Endothelial cell (in vitro differentiated cells): ENCODE results near the gene ARPP21. TPM values are rescaled to one million over a fixed set of nuclear protein-coding genes. Genes with fewer than 3 reads are reported as not detected.

Experiments used
- DNase-seq: peaks from one replicate; pipeline ENCODE4 v3.0.0; 2021; ENCODE audit warnings: low spot score
- H3K27ac Mint-ChIP-seq: one replicate; pipeline ENCODE4 v1.8.0; 2021; ENCODE audit warnings: mixed read lengths, inconsistent platforms; ENCODE audit not compliant: unreplicated experiment
- H3K27me3 Mint-ChIP-seq: one replicate; pipeline ENCODE4 v1.8.0; 2021; ENCODE audit warnings: mild to moderate bottlenecking, moderate library complexity, mixed read lengths, inconsistent platforms; ENCODE audit not compliant: unreplicated experiment
- H3K36me3 Mint-ChIP-seq: one replicate; pipeline ENCODE4 v1.8.0; 2021; ENCODE audit warnings: mild to moderate bottlenecking, low read depth, mixed read lengths, inconsistent platforms; ENCODE audit not compliant: unreplicated experiment
- H3K4me1 Mint-ChIP-seq: one replicate; pipeline ENCODE4 v1.8.0; 2021; ENCODE audit warnings: mild to moderate bottlenecking, mixed read lengths, inconsistent platforms; ENCODE audit not compliant: unreplicated experiment
- H3K4me3 Mint-ChIP-seq: one replicate; pipeline ENCODE4 v1.8.0; 2021; ENCODE audit warnings: mild to moderate bottlenecking, mixed read lengths, inconsistent platforms; ENCODE audit not compliant: unreplicated experiment
- H3K9me3 Mint-ChIP-seq: one replicate; pipeline ENCODE4 v1.8.0; 2021; ENCODE audit warnings: mixed read lengths, inconsistent platforms; ENCODE audit not compliant: unreplicated experiment
- CTCF ChIP-seq: fragments of 200-600 bp; sonication (generic); IDR thresholded peaks from one replicate; pipeline ENCODE4 v1.5.0; 2021; ENCODE audit warnings: antibody characterized with exemption; ENCODE audit not compliant: unreplicated experiment
- total RNA-seq: library from RNA; stranded (reverse); fragmentation: NEBNext Ultra II Directional; extraction: Animal tissue kit (Norgen Biotek cat#: 25700); gene quantifications from one replicate; pipeline ENCODE4 v1.2.1, GENCODE V29; 2021; ENCODE audit not compliant: unreplicated experiment

ARPP21 gene
- total RNA-seq, 1 donor from 2014 or later: not detected

DNA sequence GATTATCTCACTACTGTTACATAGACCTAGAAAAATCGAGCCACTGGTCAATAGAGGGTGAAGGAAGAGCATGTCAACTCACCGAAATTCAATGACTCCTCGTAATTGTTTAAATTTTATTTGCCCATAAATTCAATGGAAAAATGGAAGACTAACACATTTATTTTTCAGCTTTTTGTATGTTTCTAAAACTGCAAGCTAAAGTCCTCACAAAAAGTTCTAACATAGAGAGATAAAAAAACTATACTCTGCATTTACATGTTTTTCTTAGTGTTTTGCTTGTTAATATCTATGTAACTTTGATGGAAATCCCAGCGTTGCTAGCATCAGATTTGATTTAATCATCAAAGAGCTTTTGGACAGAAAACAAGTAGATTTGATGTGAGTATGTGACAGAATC, 6.8 kb downstream of the ARPP21 start:
- Mint-ChIP-seq H3K36me3 (no peaks in the 10 kb centered on the region), H3K27me3 (no peaks in the 10 kb centered on the region), H3K4me1 (no peaks in the 10 kb centered on the region), H3K9me3 (no peaks in the 10 kb centered on the region), H3K27ac (no peak overlapping the region), H3K4me3 (no peak overlapping the region)
- TF ChIP-seq CTCF: no peak
- no peak for DNase-seq

- no peak for TF ChIP-seq CTCF
- Mint-ChIP-seq H3K36me3 (no peaks in the 10 kb centered on the region), H3K27me3 (no peaks in the 10 kb centered on the region), H3K9me3 (no peaks in the 10 kb centered on the region), H3K4me3 (no peak overlapping the region), H3K27ac (no peak overlapping the region), H3K4me1 (no peaks in the 10 kb centered on the region)
- DNase-seq: no peak
These were observed 8.1 kb downstream of the ARPP21 start for GRCh38 chr3:35647461-35647860.

- no peak for TF ChIP-seq CTCF
- Mint-ChIP-seq H3K27me3 (no peaks in the 10 kb centered on the region), H3K27ac (no peak overlapping the region), H3K4me1 (no peaks in the 10 kb centered on the region), H3K9me3 (no peaks in the 10 kb centered on the region), H3K36me3 (no peaks in the 10 kb centered on the region), H3K4me3 (no peak overlapping the region)
- no peak for DNase-seq
These were observed 9.0 kb downstream of the ARPP21 start for GRCh38 chr3:35648347-35648746.

DNA sequence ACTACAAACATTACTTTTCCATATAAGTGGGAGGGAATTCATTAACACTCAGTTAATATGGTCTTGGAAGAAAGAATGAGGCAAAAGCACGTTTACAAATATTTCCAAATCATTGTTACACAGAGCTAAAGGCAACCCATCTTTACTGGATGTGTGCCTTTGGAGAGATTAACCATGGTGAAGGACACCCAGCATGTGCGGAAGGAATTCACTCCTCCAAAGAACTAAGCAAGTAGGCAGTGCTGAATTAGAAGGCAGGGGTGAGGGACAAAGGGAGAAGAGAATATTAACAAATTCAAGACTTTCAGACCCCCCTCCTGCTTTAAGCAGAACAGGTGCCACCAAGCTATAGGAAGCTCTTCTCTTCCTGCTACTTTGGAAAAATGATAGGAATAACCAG, 10.1 kb downstream of the ARPP21 start:
- Mint-ChIP-seq H3K36me3 (no peaks in the 10 kb centered on the region), H3K9me3 (no peaks in the 10 kb centered on the region), H3K27ac (no peak overlapping the region), H3K27me3 (no peaks in the 10 kb centered on the region), H3K4me3 (no peak overlapping the region), H3K4me1 (no peaks in the 10 kb centered on the region)
- TF ChIP-seq CTCF: no peak
- DNase-seq: no peak

DNA sequence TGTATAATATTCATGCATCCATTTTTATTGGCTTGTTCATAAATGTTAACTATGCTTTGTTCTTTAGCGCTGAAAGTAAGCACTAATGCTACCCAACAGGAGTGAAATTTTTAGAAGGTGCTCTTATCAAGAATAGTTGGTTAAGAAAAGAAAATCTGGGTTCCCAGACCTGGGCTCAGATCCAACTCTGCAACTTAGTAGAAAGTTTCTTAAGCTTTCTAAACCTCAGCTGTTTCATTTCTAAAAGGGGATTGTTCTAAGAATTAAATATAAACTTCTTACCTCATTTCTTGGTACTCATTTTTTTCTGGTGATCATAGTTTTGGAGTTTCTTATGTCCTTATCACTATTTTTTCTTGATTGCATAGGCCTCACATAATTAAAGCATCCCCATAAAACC, 12.1 kb downstream of the ARPP21 start:
- no peak overlapping the region for H3K4me3 Mint-ChIP-seq
- no peaks in the 10 kb centered on the region for H3K27me3 Mint-ChIP-seq
- no peaks in the 10 kb centered on the region for H3K4me1 Mint-ChIP-seq

More for the DNA sequence above, 12.1 kb downstream of the ARPP21 start:
- no peak overlapping the region for H3K27ac Mint-ChIP-seq
- no peaks in the 10 kb centered on the region for H3K36me3 Mint-ChIP-seq
- TF ChIP-seq CTCF: no peak
- no peaks in the 10 kb centered on the region for H3K9me3 Mint-ChIP-seq
- no peak for DNase-seq
